ENCODE data around the gene PCNX1. TPM values are rescaled to one million over a fixed set of nuclear protein-coding genes. Genes with fewer than 3 reads are reported as not detected.
"Not testable (repeated sequence)": the region's sequence is repeated elsewhere in the genome, so short reads cannot be mapped to it uniquely, and the experiment has no call there.

The PCNX1 gene
- total RNA-seq, 1 donor = 47.4 TPM

DNA sequence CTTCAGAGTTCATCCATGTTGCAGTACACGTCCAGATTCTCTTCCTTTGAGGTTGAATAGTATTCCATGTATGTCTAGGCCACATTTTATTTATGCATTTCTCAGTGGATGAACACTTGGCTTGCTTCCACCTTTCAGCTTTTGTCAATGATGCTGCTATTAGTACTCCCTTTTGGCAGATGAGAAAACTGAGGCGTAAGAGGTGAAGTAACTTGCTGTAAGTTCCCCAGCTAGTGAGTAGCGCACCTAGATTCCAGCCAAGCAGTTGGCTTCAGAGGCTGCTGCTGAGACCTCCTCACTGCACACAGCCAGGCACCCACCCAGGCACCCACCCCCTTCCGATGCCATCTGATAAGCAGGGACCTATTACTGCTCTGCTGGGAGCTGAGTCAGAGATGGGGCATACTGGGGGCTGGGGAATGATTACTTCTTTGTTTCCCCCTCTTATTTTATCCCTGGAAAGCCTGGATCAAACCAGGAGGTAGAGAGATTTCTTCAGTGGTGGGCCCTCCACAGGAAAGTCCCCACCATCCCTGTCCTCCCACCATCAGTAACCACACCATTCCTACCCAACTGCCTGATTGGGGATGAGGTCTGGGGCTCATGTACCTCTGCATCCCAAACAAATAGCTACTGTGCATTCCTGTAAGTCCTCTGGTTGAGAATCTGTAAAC lies 234.6 kb downstream of the PCNX1 start:
- peak; percentile 58 for DNase-seq (ENCODE audit: low read depth)
- H3K4me3 ChIP-seq (ENCODE audit: low read depth, low read length) = no peak overlapping the region
- TF ChIP-seq, protein P1, sequence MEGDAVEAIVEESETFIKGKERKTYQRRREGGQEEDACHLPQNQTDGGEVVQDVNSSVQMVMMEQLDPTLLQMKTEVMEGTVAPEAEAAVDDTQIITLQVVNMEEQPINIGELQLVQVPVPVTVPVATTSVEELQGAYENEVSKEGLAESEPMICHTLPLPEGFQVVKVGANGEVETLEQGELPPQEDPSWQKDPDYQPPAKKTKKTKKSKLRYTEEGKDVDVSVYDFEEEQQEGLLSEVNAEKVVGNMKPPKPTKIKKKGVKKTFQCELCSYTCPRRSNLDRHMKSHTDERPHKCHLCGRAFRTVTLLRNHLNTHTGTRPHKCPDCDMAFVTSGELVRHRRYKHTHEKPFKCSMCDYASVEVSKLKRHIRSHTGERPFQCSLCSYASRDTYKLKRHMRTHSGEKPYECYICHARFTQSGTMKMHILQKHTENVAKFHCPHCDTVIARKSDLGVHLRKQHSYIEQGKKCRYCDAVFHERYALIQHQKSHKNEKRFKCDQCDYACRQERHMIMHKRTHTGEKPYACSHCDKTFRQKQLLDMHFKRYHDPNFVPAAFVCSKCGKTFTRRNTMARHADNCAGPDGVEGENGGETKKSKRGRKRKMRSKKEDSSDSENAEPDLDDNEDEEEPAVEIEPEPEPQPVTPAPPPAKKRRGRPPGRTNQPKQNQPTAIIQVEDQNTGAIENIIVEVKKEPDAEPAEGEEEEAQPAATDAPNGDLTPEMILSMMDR (IDR thresholded peaks at IDR 0.05; ENCODE audit: insufficient read depth, low read length) = no peak

DNA sequence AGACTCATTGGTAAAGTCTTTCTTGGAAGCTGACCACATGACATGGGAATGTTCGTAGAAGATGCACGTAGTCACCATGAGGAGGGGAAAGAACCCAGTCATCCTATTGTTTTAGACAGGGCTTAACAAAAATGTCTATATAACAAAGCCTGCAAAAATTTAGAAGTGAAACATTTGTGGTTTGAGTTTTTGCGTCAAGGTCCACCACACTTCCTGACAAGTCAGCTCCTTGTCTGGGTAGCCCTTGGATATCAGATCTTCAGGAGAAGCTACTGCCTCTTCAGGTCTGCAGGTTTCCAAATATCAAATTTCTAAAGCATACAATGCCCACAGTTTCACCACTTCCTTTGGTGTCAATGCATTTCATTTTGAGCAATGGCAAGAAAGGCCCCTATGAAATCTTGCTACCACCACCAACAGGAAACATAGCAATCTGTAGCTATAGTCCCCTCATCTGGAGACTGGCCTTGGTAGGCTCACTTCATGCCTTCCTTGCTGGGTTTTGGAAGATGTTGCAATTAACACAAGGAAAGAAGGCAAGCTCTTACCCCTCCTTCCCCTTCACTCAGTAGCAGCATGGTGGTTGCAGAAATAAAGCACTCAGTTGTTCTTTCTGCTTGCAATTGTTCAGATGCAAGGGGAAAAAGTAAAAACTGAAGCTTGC lies 235.2 kb downstream of the PCNX1 start:
- TF ChIP-seq, protein P1 (IDR thresholded peaks at IDR 0.05; ENCODE audit: insufficient read depth, low read length) = no peak
- H3K4me3 ChIP-seq (ENCODE audit: low read depth, low read length) = no peak overlapping the region
- peak; percentile 97 for DNase-seq (ENCODE audit: low read depth)

GRCh38 chr14:71143381-71144290 lies 236.4 kb downstream of the PCNX1 start:
- TF ChIP-seq, protein P1 (IDR thresholded peaks at IDR 0.05; ENCODE audit: insufficient read depth, low read length) = no peak
- DNase-seq (ENCODE audit: low read depth) = peak; percentile 72
- H3K4me3 ChIP-seq (ENCODE audit: low read depth, low read length) = no peak overlapping the region

GRCh38 chr14:71147335-71147734 lies 240.1 kb downstream of the PCNX1 start:
- not testable (repeated sequence) for DNase-seq (ENCODE audit: low read depth); H3K4me3 ChIP-seq (ENCODE audit: low read depth, low read length)

DNA sequence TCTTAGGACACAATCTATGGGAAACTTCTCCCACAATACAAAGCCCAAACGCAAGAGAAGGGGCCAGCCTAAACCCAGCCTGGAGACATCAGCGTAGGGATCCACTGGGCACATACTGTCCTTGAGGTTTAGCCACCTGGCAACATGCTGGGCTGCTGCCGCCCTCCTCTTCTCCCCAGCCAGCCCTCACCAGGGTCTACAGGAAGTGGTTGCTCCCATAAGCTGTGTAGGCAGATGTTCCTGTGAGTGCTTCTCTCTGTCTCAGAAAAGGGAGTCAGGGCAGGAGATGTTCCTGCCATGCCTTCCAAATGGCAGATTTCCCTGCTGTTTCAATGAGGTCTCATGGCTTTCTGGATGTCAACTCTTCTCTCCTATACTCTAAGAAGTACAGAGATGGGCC lies 241.4 kb downstream of the PCNX1 start:
- DNase-seq (ENCODE audit: low read depth) = no peak
- no peak overlapping the region for H3K4me3 ChIP-seq (ENCODE audit: low read depth, low read length)
- TF ChIP-seq, protein P1 (IDR thresholded peaks at IDR 0.05; ENCODE audit: insufficient read depth, low read length) = no peak

- TF ChIP-seq, protein P1 (IDR thresholded peaks at IDR 0.05; ENCODE audit: insufficient read depth, low read length) = no peak
- no peak overlapping the region for H3K4me3 ChIP-seq (ENCODE audit: low read depth, low read length)
- no peak for DNase-seq (ENCODE audit: low read depth)
Measured at GRCh38 chr14:71150737-71151136, 243.5 kb downstream of the PCNX1 start.

DNA sequence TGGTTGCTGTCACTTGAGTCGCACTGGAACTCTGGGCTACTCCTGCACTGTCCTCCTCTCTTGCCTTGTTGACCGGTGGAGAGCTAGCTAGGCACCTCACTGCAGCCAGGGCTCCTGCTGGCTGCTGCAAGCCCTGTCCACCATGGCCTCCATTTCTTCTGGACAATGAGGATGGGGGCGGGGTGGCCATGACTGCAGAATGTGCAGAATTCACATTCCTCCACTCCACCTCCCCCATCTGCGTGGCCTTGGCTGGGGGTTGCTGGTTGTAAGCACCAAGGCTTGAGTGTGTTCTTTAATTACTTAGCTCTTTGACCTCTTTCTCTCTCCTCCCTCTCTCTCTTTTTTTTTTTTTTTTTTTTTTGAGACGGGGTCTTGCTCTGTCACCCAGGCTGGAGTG lies 248.5 kb downstream of the PCNX1 start:
- TF ChIP-seq, protein P1 (IDR thresholded peaks at IDR 0.05; ENCODE audit: insufficient read depth, low read length) = no peak
- H3K4me3 ChIP-seq (ENCODE audit: low read depth, low read length) = no peak overlapping the region
- no peak for DNase-seq (ENCODE audit: low read depth)

Data from fibroblast of the aortic adventitia (primary cell).